SHP77 treated with DMSO at 0.1 percent for 48 hours (cell line): ENCODE measurements around the gene SAAL1.
"Not testable (repeated sequence)": the region's sequence is repeated elsewhere in the genome, so short reads cannot be mapped to it uniquely, and the experiment has no call there.

Experiments
- DNase-seq: peaks from one replicate; lab custom pipeline; 2025; lab: John Stamatoyannopoulos, UW

SAAL1 gene, protein sequence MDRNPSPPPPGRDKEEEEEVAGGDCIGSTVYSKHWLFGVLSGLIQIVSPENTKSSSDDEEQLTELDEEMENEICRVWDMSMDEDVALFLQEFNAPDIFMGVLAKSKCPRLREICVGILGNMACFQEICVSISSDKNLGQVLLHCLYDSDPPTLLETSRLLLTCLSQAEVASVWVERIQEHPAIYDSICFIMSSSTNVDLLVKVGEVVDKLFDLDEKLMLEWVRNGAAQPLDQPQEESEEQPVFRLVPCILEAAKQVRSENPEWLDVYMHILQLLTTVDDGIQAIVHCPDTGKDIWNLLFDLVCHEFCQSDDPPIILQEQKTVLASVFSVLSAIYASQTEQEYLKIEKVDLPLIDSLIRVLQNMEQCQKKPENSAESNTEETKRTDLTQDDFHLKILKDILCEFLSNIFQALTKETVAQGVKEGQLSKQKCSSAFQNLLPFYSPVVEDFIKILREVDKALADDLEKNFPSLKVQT

DNA sequence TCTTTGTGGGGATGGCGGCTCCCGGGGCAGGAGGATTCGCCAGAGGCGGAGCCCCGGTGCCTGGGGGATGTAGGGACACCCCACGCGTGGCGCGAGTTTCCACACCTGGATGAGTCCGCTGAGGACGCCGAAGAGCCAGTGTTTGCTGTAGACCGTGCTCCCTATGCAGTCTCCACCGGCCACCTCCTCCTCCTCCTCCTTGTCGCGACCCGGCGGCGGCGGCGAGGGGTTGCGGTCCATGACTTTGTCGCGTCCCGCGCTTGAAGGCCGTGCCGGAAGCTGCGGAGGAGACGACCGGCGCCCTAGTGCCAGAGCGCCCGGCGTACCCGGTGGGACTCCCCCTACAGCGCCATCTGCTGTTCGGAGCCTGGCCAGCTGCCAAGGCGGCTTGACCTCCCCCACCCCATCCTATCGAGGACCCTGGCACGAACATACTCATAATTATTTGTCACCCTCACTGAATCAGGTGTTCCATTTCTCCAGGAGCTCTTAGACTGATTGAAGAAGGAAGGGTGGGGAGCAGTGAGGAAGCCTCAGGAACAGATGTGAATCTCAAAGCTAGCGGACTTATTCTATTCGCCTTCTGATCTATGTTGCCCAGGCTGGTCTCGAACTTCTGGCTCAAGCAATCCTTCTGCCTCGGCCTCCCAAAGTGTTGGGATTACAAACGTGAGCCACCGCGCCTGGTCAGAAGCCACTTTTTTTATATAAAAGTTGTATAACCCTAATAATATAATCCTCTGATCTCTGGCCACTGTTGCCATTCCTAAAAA, at the start of gene SAAL1:
Gene SAAL1 (minus strand): TSS at position 281 of the 773 bp plus-strand sequence. CDS start 41 bp downstream, at position 240.
- peak; percentile 16 for DNase-seq

DNA sequence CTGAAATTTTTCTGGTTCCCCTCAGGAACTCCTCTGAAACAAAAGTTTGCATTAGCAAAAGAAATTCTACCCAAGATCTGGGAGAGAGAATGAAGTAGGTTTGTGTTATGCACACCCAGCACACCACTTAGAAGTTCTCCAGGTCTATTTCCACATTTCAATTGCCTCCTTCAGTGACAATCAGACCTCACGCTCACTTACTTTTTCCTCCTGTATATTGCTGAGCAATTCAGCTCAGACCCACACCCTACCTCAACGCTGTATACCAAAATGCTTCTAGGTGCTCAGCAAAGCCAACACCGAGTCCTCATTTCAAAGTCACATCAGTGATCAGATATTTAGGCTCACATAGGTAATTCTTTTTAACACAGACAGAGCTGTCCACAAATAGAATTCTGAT, 45.7 kb upstream of the SAAL1 start:
- no peak for DNase-seq

DNA sequence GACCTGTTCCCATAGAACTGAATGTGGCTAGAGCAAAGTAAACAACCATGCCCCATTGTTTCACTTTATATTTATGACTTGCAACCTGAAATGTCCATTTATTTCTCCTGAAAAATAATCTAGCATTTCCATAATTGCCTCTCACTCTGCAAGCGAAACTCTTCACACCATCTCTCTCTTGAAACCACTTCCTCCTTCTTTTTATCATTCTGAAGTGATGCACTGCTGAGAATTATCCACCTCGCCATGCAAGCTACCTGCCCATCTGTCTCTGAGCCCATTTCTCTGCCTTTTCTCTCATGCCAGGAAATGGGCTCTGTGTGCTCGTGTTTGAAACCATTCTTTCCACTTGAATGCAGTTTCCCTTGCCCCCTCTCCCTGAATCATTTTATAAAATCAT, 40.0 kb upstream of the SAAL1 start:
- no peak for DNase-seq

DNA sequence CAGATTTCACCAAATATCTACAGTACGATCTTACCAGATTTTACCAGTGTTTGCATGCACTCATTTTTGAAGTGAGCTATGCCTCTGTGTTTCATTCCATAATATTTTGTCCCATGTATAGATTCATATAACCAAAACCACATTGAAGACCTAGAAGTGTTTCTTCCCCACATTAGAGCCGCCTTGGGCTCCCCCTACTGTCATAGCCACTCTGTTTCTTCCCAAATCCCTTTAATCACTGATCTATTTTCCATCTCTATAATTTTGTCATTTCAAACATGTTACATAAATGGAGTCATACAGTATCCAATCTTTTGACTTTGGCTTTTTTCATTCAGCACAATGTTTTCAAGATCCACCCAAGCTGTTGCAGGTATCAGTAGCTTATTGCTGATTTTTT, 39.1 kb upstream of the SAAL1 start:
- no peak for DNase-seq

DNA sequence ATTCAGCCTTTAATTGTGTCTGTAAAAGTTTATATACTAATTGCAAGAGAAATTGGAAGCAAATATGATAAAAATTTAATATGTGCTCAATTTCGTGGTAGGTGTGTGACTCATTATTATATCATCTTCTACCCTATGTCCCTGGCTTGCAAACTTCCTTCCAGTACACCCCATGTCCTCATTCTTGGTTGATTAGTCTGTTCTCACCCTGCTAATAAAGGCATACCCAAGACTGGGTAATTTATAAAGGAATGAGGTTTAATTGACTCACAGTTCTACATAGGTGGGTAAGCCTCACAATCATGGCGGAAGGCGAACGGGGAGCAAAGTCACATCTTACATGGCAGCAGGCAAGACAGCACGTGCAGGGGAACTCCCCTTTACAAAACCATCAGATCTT, 38.4 kb upstream of the SAAL1 start:
- no peak for DNase-seq

DNA sequence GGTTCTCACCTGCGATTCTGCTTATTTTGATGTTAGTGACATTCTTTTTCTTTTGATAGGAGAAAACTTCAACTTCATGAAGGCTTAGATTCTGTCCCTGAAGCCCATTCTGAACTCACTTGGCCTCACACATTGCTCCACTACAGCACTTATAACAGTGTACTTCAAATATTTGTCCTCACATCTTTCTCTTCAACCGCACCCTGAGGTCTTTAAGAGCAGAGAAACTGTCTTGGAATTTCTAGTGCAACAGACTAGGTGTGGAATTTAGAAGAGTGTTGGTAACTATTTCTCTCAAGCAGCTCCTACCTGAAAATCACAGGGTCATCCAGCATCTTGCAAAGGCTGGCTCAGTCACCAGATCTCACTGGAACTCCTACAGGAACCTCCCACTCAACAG, 34.3 kb upstream of the SAAL1 start:
- DNase-seq: no peak

DNA sequence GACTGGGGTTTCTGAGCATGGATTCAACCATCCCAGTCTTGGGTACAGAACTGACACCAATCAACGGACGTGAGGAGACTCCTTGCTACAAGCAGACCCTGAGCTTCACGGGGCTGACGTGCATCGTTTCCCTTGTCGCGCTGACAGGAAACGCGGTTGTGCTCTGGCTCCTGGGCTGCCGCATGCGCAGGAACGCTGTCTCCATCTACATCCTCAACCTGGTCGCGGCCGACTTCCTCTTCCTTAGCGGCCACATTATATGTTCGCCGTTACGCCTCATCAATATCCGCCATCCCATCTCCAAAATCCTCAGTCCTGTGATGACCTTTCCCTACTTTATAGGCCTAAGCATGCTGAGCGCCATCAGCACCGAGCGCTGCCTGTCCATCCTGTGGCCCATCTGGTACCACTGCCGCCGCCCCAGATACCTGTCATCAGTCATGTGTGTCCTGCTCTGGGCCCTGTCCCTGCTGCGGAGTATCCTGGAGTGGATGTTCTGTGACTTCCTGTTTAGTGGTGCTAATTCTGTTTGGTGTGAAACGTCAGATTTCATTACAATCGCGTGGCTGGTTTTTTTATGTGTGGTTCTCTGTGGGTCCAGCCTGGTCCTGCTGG, 31.4 kb upstream of the SAAL1 start:
- DNase-seq: no peak

DNA sequence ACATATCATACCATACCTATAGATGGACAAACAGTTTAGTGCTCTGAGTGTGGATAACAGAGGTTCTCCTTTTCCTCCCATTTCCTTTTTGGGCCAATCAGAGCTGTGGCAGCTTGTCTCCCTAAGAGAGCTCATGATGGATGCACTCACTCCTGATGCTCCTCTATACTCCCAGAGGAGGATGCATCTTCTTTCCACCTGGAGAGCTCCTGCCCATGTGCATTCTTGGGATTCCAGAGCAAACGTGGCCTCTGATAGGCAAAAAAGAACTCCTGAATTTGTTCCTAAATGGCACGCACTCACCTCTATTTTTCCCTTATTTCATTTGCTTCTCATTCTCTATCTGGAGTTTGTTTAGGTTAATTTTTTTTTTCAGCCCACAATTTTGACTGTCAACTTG, 29.4 kb upstream of the SAAL1 start:
- DNase-seq: no peak

DNA sequence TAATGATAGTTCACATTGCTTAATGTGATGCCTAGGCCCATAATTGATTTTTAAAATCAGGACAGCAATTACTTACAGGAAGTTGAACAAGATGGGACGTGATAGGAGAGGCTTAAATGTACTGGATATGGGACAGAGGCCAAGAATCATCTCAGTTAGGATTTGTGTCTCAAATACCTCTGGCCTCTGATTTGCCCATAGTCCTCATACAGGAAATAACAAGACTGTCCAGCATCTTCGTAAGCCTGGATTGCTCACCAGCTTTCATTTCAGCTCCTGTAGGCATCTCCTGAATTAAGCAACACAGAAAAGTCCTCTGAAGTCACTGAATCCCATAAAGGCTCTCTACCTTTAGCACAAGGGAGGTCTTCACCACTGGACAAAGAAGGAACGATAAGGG, 26.5 kb upstream of the SAAL1 start, which contains the start of gene MRGPRX3:
Gene MRGPRX3 (plus strand): TSS at position 231 of the 400 bp plus-strand sequence. CDS start 4,632 bp downstream, outside the sequence.
- no peak for DNase-seq

DNA sequence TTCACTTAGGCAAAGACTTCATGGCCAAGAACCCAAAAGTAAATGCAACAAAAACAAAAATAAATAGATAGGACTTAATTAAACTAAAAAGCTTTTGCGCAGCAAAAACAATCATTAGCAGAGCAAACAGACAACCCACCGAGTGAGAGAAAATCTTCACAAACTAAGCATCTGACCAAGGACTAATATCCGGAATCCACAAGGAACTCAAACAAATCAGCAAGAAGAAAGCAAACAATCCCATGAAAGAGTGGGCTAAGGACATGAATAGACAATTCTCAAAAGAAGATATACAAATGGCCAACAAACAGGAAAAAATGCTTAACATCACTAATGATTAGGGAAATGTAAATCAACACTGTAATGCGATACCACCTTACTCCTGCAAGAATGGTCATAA, 25.2 kb upstream of the SAAL1 start:
- DNase-seq: not testable (repeated sequence)

DNA sequence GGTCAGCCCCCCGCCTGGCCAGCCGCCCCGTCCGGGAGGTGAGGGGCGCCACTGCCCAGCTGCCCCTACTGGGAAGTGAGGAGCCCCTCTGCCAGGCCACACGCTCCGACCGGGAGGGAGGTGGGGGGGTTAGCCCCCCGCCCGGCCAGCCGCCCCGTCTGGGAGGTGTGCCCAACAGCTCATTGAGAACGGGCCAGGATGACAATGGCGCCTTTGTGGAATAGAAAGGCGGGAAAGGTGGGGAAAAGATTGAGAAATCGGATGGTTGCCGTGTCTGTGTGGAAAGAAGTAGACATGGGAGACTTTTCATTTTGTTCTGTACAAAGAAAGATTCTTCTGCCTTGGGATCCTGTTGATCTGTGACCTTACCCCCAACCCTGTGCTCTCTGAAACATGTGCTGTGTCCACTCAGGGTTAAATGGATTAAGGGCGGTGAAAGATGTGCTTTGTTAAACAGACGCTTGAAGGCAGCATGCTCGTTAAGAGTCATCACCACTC, 15.5 kb upstream of the SAAL1 start:
- DNase-seq: not testable (repeated sequence)

DNA sequence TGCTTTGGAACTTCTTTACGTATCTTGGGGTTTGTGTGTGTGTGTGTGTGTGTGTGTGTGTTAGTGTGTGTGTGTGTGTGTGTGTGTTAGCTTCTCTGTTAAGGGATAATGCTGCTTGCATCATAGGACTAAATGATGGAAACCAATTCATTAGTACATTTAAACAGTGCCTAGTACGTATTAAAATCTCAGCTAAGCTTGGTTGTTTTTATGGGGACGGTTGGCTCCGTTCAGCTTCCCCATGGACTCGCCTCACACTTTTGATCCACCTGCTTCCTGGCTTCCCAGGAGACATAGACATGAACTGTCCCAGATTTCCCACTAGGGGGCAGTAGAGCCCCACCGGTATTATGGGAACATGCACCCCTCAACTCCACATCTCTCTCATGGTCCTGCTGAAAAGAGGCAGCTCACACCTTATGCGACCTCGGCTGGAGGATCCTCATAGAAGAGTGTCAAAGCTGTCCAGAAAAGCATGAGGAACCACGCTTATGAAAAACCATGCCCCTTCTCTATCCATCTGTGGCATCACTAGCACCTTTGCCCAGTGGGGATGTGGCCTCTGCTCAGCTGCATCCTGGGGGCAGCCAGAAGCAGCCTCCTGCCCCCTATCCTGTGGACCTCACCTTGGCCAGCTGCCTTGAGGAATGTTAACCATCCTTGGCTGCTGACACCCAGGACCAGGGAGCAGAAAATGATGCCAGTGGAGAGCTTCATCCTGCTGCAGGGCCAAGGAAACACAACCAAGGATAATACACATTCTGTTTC, 9.7 kb upstream of the SAAL1 start:
- DNase-seq: peak; percentile 24

DNA sequence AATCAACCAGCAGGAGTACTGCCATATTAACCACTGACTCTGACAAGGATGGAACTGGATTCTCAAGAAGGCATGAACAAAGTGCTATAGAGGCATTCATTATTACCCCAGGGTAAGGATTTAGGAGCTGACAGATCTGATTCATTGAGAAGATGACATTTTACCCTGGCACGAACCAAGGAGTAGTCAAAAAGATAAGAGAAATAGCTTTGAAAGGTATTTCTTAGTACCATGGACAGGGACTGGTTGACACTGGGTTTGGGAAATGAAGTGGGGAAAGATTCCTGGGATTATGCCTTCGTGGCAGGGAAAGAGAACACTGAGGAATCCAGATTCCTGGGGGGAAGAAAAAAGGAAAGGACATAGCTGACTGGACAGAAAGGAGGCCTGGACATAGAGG, 5.1 kb upstream of the SAAL1 start:
- no peak for DNase-seq

DNA sequence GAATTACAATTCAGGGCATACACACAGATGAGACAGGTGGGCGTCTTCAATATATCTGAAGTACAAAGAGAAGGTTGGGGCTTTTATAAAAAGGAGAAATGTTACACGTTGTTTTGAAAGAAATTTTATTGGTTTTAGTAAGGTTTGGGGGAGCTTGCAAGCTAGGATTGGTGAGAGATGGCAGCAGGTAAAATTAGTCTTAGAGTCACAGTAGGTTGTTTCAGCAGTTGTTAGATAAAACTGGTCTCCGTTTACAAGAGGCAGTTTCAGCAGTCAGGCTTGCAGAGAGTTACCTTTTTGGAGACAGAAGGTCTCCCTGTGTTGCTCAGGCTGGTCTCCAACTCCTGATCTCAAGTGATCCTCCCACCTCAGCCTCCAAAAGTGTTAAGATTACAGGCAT, 2.4 kb upstream of the SAAL1 start:
- DNase-seq: no peak

DNA sequence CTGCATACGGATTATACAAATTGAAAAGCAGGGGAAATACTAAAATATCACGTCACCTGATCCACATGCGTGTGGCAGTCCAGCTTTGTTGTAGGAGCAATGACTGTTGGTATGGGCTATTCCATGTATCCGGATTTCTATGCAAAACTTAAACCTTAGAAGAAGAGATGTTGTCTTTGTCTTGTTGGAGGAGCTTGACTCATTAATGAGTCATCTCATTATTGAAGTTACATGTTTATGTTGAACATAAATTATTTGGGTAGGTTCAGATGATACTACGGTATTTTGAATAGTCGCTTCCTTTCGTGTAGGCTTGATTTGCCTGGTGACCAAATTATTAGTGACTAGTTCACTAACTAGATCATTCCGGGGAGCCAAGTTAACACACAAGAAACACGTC, 806 bp upstream of the SAAL1 start:
- no peak for DNase-seq

DNA sequence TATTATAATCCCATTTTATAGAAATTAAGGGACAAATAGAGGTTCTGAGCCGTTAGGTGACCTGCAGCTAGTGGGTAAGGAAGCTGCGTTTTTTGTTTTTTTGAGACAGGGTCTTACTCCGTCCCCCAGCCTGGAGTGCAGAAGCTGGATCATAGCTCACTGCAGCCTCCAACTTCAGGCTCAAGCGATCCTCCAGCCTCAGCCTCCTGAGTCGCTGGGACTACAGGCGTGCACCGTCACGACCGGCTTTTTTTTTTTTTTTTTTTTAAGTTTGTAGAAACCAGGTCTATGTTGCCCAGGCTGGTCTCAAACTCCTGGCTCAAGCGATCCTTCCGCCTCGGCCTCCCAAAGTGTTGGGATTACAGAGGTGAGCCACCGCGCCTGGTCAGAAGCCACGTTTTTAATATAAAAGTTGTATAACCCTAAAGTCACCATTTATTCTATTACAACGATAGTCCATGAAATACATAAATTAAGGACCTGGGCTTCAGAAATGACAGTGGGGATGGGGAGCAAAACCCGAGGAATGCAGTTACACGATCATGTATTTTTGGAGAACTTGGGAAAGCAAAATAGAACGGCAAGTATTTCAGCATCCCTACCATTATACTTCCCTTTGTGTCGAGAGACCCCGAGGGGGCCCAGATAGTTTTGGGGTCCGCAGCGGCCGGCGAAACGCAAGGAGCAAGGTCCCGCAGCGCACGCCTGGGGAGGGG, 638 bp downstream of the SAAL1 start:
- no peak for DNase-seq

DNA sequence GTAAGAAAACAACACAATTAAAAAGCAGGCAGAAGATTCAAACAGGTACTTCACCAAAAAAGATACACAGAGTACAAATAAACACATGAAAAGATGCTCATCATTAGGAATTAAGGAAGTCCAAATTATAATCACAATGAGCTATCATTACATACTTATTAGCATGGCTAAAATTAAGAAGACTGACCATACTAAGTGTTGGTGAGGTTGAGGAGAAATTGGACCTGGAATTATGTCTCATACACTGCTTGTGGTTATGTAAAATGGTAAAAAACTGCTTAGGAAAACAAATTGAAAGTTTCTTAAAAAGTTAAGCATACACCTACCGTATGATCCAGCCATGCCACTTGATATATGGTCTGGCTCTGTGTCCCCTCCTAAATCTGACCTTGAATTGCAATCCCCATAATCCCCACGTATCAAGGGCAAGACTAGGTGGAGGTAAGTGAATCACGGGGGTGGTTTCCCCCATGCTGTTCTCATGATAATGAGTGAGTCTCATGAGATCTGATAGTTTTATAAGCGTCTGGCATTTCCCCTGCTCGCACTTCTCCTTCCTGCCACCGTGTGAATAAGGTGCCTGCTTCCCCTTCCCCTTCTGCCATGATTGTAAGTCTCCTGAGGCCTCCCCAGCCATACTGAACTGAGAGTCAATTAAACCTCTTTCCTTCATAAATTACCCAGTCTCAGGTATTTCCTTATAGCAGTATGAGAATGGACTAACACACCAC, 4.8 kb downstream of the SAAL1 start:
- no peak for DNase-seq

DNA sequence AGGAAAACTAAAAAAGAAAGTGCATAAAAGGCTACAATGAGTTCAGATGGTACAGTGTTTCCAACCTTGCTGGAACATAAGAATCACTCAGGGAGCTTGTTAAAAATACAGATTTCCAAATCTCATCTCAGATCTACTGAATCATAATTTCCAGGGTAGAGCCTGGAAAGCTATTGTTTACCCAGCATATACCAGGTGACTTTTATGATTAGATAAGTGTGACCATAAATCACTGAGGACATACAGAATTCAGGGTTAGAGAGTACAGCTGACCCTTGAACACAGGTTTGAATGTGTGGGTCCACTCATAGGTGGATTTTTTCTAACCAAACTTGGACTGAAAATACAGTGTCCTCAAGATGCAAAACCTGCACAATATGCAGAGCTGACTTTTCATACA, 11.9 kb downstream of the SAAL1 start:
- DNase-seq: no peak

DNA sequence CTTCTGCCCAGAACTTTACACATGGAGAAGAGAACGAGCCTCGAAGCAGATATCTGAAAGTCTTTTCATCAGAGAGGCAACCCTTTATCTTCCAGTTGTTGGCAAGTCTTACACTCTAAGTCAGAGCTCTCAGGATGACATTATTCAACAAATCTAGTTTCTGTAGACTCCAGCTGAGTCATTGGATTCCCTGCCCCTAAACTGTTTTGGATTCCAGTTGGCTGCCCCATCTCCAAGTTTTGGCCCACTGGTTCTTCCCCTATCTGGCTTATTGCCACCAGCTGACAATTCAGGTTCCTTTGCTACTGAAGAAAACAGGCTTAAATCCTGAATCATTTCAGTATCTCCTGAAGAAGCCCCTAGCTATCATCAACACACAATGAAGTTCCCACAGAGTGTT, 14.2 kb downstream of the SAAL1 start:
- DNase-seq: no peak

DNA sequence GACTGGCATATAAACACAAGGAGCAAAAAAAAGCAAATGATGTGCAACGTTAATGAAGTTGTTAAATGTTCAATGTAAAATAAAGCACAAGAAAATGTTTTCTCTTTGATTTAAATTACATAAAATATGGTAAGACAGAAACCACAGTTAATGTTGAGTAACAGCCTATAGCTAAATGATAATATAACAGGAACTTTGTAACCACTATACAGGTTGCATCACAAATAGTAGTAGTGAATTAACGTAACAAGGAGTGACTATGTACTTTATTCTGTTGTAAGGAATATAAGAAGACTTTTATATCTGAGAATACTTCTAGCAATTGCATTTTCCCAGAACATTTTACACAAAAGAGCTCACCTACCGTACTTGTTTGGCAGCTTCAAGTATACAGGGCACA, 16.9 kb downstream of the SAAL1 start:
- DNase-seq: no peak
